HG03432 (cell line): Measurements from ENCODE around the gene MIS18A.
"Not testable (repeated sequence)": the region's sequence is repeated elsewhere in the genome, so short reads cannot be mapped to it uniquely, and the experiment has no call there.

Experiments
- ATAC-seq: cut with Tn5 transposase; IDR thresholded peaks from one replicate; pipeline ENCODE4 v1.9.1; 2021; ENCODE audit warnings: mild to moderate bottlenecking, moderate library complexity; ENCODE audit not compliant: unreplicated experiment

The MIS18A gene, protein sequence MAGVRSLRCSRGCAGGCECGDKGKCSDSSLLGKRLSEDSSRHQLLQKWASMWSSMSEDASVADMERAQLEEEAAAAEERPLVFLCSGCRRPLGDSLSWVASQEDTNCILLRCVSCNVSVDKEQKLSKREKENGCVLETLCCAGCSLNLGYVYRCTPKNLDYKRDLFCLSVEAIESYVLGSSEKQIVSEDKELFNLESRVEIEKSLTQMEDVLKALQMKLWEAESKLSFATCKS

DNA sequence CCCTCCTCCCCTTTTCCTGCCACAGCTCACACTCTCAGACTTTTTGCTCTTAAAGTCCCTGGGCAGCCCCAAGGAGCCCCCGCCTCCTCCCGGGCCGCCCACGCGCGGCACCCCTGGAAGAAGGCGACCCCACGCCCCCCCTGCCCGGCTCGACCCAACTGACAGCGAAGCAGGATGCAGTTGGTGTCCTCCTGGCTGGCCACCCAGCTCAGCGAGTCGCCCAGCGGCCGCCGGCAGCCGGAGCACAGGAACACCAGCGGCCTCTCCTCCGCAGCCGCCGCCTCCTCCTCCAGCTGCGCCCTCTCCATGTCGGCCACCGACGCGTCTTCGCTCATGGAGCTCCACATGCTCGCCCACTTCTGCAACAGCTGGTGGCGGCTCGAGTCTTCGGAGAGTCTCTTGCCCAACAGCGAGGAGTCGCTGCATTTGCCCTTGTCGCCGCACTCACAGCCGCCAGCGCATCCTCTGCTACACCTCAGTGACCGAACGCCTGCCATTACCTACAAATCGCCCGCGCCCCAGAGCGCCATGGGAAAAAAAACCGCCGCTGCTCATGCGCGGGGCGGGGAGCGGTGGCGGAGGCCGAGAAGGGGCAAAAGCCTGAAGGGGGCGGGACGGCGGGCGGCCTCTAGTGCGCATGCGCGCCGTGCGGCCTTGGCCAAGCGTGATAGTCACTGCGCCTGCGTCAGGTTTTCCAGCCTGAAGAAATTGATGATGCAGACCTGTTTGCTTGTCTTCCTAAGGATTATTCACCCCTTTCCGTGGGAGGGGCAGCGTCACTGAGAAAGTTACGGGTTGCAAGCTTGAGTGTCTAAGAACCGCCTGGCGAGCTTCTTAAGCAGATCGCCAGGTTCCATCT, at the start of gene MIS18A:
TSS of gene MIS18A (minus strand) at position 532 of the 859 bp plus-strand sequence. CDS start at position 497, 35 bp downstream.
- peak; percentile 97 for ATAC-seq

DNA sequence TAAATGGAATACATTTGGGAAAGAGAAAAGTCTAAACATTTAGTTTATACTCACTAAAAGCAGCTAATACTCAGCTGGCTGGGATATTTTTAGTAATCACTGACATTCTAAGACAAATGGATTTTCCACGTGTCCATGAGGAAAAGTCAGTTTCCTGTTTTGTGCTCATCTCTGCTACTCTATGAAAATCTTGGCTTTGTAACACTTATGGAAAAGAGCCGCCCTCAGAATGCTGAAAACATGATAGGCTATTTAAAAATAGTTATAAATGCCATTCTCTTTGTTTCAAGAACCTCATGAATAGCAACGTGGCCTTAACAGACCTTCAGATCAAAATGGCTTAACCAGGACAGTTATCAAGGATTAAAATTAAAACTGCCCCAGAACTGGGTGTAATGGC, 49.7 kb upstream of the MIS18A start:
- no peak for ATAC-seq

DNA sequence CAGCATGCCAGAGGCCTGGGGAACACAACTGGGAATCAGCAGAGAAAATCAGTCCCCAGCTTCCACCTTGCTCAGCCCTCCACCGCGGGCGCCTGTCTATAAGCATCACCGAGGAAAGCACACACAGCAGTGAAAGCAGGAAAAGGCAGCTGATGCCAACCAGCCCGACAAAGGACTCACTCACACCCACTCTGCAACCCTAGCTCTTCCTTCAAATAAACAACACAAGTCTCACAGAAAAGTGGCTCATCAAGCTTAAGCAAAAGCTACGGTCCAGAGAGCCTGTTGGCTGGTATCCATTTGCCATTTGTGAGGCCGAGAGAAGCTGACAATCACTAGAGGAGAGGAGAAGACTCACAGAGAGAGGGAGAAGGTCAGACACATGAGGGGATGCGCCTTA, 46.9 kb upstream of the MIS18A start:
- ATAC-seq, result no peak

DNA sequence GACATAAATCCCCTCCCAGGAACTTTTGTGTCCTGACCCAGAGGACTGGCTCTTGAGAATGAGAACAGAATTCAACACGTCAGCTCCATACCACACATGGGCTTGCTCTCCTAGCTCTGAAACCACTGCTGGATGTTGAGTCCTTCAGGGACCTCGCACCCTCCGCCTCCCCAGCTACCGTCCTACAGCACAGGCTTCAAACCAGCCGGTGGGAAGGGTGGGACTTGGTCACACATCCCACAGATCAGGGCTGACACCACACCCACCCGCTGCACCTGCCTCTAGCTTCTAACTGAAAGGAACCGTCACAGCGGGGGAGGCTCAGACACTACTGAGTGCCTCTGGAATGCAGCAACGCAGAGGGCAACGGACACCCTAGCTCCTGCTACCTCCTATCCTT, 43.8 kb upstream of the MIS18A start:
- no peak for ATAC-seq

DNA sequence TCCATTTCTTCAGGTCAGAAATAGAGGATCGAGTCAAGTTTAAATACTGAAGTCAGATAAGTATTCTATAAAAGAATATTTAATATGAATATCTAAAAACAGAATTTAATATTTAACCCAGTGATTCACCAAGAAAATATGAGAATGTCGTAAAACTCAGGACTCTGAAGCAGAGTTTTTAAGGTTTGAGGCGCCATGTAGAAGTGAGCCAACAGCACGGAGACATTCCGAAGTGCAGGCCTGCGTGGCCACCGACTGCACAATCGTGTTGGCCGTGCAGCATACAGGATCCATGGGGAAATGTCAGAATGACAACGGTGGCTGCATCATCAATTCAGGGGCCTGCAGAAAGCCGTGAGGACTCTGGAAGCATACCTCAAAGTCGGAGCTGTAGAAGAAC, 43.3 kb upstream of the MIS18A start:
- no peak for ATAC-seq

DNA sequence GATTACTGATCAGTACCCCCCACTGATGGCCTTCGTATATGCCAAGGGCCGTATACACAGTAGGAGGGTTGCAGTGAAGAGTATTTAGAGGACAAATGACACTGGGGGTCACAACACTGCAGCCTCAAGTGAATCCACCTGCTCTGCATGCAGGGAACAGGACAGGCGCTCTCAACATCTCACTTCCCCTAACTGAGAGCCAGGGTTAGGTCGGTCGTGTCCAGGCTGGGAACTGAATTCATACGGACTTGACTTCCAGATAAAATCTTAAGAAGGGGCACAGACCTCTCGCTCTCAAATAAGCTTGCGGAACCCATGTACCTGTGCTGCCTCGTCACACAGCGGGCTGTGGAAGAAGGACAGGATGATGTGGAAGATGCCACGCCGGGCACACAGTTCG, 42.6 kb upstream of the MIS18A start:
- ATAC-seq, result no peak

DNA sequence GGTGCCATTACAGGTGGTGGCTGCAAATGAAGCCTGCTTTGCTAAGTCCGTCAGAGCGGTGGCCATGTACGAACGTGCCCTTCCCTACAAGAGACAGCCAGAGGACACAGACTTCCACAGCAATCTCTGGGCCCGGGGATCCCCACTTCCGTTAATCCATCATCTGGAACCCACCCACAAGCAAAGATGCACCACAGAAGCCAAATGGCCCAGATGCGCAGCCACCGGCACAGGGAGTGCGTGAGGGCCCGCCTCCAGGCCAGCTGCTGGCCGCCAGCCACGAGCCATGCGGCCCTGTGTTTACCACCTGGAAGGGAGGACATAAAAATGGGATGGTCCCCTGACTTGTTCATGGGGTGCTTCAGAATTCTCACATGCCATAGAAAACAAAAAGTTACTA, 41.9 kb upstream of the MIS18A start:
- no peak for ATAC-seq

DNA sequence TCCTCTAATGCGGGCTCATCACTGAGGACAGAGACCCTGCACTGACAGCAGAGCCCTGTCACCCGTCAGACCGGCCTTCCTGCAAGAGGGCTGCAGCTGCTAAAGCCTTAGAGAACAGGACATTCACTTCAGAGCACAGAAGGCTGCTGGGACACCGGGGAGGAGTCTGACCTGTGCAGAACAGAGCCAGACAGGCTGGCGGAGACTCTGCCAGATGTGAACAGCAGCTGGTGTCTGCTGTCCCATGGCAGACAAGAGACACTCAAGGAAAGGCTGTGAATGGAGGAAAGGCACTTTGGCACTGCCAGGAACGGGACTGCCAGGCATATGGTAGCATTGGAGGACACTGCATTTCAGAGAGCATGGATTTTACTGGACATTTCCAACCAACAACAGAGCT, 41.2 kb upstream of the MIS18A start:
- no peak for ATAC-seq

DNA sequence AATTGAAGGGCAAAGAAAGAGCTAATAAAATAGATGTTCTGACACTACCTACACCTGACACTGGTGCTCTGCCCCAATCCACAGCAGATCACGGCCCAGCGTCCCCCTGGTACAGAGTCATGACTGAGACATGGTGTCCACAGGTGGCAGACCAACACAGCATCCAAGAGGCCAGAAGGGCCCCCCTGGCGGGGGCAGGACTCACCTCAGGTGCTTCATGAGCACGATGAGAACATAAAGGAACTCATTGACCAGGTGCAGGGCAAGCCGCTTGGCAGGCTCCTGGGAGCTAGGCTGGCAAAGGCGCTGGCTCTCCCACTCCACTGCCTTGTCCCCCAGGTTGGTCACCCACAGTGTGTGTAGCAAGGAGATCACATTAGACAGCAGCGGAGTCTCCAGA, 40.2 kb upstream of the MIS18A start:
- no peak for ATAC-seq

DNA sequence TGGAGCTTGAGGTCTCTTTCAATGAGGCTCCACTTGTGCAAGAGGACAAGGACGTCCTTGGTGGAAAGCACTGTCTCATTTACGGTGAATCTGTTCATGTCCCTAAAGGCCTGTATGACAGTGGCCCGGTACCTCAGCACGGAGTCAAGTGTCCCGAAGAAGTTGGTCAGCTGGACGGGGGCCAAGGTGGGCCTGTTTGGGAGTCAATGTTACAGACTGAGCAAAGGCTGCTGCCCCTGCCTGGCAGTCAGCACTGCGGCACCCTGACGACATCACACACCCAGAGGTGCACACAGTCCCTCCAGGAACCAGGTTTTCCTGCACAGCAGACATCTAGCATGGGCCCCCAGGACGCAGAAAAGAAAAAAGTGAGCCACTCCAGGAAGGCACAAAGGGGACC, 38.9 kb upstream of the MIS18A start:
- no peak for ATAC-seq

DNA sequence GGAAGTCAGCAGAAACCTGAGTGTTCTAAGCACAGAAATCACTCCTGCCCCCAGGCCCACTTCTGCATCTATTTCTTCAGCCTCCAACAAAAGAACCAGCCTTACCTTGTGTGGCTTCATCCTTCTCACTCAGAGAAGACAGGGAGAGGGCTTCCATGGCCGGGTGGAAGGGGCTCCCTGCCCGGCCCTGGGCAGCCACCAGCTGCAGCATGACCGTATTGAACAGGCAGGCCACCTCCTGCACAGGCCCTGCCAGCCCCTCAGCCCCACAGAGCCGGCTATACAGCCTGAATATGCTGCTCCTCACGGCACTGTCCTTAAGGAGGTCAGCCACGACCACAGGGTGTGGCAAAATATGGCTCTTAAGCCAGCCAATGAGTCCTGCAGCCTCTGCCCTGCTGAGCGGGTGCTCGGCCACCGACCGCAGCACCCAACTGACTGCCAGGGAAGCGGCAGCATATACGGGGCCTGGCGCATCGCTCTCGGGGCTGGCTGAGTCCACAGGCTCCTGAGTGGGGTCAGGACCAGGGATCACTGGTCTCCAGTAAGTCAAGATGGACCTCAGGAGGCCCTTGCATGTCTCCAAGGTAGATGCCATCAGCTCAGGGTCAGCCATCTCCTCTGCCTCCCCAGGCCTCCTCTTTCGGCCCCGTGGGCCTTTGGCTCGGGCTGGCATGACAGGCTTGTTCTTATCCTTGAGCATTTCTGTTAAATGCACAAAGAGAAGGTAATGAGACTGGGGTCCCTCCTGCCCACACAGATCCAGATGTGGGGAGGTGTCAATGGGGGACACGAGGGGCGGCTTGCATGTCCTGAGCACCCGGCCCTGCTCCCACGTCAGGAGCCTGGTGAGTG, 37.7 kb upstream of the MIS18A start:
- ATAC-seq, result no peak

DNA sequence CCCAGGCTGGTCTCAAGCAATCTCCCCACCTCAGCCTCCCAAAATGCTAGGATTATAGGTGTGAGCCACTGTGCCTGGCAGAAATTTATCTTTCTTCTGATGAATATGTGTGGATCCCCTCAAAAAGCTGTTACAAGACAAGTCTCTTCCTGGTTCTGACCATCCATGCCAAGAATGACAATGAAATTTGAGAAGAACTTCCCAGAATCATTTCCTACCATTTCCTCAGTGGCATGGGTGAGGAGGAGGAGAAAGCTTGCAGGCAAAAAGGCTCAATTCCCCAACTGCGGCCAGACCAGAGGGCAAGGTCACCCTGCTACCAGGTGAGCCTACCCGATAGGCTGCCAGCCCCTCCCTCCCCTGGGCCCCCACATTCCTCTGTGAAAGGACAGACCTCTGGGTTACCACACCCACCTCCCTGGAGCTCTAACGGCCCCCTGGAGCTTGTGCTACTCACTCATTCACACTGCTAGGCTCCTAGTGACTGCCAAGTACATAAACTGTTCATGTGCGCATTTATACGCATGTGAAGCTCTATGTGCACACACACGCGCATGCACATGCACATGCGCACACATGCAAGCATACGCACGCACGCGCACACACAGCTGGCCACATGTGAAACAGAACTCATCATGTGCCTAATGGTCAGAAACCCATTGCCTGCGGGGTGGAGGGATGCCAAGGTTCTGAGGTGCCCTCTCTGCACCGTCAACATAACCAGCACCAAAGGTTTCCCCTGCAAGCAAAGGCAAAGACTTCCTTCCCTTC, 36.8 kb upstream of the MIS18A start:
- ATAC-seq, result no peak

DNA sequence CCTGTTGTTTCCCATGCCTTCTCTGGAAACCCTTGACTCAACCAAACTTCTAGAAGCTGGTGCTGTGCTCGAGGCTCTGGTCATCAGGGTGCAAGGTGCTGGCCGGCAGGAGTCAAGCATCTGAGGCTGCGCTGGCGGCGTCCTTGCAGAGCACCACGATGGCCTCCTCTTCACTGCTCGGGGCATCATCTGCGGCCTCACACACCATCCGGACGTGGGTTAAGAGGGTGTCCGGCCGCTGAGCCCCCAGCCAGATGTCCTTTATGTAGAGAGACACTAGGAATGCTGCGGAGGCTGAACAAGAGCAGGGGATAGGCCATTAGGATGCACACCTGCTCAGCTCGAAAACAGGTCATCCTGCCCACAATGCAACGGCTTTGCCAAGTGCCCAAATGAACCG, 36.0 kb upstream of the MIS18A start:
- ATAC-seq, result no peak

DNA sequence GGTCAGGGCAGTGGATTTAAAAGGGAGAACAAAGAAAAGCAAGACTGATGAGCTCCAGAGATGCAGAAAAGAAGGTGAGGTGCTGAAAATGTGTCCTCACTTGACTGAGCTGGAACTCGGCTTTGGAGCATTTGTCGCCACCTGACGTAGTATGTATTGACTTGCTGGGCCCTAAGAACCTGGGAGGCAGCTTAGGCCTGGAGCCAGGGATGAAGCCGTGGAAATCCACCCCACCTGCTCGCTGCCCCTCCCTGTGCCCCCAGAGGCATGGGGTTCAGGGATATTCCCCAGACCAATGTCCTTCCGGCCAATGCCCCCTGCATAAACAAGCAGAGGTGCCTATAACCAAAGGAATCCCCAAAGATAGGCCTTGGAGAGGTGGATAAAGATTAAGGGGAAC, 34.1 kb upstream of the MIS18A start:
- no peak for ATAC-seq

DNA sequence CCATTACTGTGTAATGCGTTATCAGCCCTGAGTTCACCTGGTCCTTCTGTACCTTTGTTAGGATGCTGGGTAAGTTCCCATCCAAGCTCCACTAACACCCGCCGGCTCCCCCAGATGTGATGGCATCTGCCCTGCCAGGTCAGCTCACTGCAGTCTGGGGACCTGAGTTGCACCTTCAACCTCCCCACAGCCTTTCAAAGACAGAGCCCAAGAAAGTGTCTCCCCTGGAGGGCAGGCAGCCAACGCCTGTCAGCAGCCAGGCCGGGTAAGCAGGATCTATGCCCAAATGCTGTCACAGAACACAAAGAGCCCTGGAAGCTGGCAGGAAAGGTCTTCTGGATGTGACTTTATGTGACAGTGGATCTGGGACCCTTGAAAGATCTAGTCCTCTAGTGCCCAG, 33.5 kb upstream of the MIS18A start:
- ATAC-seq, result no peak

DNA sequence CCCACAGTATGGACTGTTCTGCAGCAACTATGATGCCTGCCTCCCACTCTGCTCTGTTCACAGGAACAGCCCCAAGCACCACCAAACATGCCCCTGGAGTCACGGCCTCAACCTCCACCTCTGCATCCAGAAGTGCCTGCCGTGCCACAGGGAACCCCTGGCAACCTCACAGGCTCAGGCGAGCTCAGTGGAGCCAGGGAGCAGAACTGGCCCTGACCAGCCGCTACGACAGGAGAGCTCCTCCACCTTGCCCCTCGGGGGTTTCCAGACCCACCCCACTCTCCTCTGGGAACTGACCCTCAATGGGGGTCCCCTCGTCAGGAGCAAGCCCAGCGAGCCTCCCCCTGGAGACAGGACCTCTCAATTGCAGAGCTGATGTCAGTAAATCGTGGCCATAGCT, 32.8 kb upstream of the MIS18A start:
- ATAC-seq, result no peak

DNA sequence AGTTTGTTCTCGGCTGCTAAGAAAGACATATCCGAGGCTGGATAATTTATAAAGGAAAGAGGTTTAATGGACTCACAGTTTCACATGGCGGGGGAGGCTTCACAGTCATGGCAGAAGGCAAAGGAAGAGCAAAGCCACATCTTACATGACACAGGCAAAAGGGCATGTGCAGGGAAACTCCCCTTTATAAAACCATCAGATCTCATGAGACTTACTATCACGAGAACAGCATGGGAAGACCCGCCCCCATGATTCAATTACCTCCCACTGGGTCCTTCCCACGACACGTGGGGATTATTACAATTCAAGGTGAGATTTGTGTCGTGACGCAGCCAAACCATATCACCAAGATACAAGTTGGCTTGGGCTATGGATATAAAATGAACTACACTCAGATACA, 32.1 kb upstream of the MIS18A start:
- not testable (repeated sequence) for ATAC-seq

DNA sequence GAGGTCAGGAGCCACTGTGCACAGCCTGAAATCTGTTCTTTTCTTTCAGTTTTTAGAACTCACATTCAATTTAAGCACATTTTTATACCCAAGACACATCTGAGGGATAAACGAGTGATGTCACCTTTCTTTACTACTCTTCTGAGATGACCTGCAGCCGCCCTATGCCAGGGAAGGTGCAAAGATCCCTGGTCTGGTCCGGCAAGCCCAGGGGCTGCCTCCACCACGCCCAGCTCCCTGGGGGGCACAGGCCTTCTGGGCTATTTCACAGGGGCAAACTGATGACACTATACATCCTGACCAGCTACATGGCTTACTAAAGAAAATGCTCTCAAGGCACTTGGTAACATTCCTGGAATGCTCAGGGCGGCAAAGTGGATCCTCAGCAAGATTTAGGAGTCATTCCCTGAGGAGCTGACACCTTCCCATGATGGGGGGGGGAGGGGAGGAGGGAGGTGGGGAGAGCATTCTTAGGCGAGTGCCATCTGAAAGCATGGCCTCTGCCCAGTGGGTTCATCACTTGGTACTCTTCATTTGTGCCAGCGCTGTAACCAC, 31.1 kb upstream of the MIS18A start:
- no peak for ATAC-seq

DNA sequence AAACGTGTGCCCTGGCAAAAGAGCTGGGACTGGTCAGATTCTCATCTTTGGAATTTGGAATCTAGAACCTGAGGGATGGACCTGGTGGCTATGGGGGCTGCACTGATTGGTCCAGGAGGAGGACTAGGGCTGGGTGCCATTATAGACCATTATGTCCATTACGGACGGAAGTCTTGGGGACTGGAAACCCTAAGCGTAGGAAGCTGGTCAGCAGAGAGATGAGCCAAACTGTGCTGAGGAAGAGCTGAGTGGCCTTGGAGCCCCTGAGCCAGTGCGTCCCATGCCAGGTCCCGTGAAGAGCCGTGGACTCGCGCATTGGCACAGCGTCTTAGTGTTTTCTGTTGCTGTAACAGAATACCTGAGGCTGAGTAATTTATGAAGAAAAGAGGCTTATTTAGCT, 29.8 kb upstream of the MIS18A start:
- no peak for ATAC-seq

DNA sequence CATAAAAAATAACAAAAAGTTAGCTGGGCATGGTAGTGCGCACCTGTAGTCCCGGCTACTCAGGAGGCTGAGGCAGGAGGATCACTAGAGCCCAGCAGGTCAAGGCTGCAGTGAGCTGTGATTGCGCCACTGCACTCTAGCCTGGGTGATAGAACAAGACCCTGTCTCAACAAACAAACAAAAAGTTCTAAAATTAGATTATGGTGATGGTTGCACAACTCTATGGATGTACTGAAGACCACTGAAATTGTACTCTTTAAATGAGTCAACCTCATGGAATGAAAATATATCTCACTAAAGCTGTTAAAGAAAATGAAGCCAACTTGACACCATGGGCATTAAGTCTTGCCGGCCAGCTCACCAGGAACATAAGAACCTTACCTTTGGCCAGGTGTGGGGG, 28.9 kb upstream of the MIS18A start:
- no peak for ATAC-seq
